ENCODE results near the gene C2orf66.

The C2orf66 gene

DNA sequence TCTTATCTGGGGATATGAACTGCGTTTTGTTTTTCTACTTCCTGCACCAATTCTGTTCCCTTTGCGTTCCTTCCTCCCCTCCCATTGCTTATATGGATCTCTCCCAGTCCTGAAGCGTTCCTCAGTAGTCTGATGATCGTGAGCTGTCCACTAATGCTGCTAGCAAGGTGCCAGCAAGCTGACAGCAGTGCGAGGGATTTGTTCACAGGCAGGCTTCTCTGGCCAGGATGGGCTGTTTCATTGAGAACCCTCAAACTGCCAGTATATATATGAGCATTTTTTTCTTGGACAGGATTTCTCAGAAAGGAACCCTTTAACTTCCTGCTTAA lies 49.8 kb downstream of the C2orf66 start:
- no peak for DNase-seq (ENCODE audit: low read depth in 2 of 2)

DNA sequence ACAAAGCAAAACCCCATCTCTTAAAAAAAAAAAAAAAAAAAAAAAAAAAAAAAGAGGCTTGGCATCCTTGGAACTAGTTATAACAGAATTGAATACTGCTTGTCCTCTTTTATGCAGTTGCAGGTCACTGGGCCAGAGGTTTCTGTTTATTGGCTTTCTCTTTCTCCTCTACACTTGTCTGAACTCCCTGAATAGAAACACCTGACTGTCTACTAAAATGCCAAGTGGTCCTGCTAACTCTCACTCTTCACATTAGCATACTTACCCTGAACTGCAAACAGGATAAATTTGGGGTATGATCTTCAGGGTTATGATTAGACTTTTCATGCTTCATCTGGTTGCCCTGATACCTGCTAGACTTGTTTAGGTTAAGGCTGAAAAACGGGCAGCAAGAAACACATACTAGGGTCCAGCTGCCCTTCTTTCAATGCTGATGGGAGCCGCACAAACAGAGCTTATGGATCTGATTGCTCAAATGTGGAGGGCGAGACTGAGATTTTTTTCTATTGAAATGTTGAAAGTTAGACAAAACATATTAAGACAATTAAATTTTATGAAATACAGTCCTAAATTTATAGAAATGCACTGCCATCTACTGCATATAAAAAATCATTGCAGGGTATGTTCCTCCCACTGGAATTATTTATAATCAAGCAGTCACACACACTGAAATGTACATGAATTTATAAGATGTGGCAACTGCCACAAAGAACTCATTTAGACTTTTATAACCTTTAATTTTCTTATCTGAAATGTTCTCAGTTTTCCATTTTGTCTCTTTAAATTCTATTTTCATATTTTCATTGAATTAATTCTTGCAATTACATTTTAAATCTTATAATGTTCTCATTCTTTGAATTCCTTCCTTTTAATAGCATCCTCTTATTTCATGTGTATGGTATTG lies 50.4 kb downstream of the C2orf66 start:
- no peak for DNase-seq (ENCODE audit: low read depth in 2 of 2)

Data from stimulated activated CD8-positive, alpha-beta memory T cell treated with anti-CD3 and anti-CD28 coated beads, Interleukin-7, amount 100 ng/mL, for 1 hour (primary cell).